ENCODE data around the gene OR6B3. TPM values are rescaled to one million over a fixed set of nuclear protein-coding genes. Genes with fewer than 3 reads are reported as not detected.

Gene OR6B3
- not detected for total RNA-seq

DNA sequence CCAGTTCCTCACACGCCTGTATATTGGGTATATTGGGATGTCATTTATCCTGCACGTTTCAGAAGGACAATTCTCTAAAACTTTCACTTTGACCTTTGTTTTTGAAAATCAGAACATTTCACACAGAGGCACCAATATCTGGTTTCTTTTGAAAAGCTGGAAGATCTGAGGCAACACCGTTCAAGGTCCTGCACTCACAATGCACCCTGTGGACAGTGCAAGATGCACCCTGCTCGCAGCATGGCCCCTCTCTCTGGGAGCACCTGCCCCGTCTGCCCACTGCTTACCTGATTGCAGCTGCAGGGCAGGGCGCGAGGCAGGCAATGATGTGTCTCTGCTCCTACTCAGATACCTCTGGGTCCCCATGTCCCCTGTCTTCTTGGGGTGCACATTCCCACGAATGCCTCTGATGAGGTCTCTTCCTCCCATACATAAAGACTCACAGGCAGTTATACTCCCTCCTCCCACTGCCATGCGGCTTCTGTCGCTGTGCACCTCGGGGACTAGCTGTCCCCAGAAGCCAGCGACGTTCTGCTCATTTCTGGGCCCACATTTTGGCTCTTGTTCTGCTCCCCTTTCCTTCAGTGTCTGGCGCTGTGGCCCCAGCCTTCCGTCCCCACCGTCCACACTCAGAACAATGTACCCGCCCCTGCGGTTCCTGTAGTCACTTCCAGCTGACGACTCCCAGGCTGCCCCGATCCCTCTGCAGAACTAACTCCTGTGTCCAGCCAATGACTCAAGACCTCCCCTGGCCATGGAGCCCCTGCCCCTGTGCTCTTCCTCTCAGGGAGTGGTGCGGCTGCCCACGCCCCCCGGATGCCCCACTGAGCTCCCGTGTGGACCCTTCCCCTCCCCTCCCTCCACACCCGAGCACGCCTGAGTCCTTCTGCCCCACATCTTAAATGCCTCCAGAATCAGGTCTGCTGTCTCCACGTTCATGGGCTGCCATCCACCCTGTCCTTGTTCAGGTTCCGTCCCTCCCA lies at the start of gene OR6B3:
OR6B3 (minus strand) TSS at position 349 of the 983 bp plus-strand sequence.
- no peaks in the 10 kb centered on the region for H3K36me3 ChIP-seq
- peaks cover 75% of the 10 kb centered on the region for H3K27me3 ChIP-seq
- 70% methylated on average over 28 of the region's 28 CpGs for WGBS
- TF ChIP-seq, protein P1, sequence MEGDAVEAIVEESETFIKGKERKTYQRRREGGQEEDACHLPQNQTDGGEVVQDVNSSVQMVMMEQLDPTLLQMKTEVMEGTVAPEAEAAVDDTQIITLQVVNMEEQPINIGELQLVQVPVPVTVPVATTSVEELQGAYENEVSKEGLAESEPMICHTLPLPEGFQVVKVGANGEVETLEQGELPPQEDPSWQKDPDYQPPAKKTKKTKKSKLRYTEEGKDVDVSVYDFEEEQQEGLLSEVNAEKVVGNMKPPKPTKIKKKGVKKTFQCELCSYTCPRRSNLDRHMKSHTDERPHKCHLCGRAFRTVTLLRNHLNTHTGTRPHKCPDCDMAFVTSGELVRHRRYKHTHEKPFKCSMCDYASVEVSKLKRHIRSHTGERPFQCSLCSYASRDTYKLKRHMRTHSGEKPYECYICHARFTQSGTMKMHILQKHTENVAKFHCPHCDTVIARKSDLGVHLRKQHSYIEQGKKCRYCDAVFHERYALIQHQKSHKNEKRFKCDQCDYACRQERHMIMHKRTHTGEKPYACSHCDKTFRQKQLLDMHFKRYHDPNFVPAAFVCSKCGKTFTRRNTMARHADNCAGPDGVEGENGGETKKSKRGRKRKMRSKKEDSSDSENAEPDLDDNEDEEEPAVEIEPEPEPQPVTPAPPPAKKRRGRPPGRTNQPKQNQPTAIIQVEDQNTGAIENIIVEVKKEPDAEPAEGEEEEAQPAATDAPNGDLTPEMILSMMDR (IDR thresholded peaks at IDR 0.05) = no peak
- TF ChIP-seq POLR2A (IDR thresholded peaks at IDR 0.05) (no peak), POLR2AphosphoS5 (IDR thresholded peaks at IDR 0.05) (no peak), EP300 (IDR thresholded peaks at IDR 0.05) (no peak)
- H3K27ac ChIP-seq = no peak within 1 kb of the TSS
- no peak for DNase-seq (ENCODE audit: low spot score in 2 of 2)
- no peaks in the 10 kb centered on the region for H3K9me3 ChIP-seq
- H3K4me1 ChIP-seq = no peaks in the 10 kb centered on the region
- no peak within 1 kb of the TSS for H3K4me3 ChIP-seq

DNA sequence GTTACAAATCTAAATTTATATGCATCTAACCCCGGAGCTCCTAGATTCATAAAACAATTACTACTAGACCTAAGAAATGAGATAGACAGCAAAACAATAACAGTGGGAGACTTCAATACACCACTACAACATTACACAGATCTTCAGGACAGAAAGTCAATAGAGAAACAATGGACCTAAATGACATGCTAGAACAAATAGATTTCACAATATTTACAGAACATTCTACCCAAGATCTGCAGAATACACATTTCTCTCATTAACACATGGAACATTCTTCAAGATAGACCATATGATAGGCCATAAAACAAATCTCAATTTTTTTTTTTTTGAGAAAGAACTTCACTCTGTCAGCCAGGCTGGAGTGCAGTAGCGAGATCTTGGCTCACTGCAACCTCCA lies 45.0 kb upstream of the OR6B3 start:
- 86% methylated on average over 2 of the region's 2 CpGs for WGBS
- H3K36me3 ChIP-seq = no peaks in the 10 kb centered on the region
- DNase-seq (ENCODE audit: low spot score in 2 of 2) = no peak
- TF ChIP-seq POLR2AphosphoS5 (IDR thresholded peaks at IDR 0.05) (no peak), EP300 (IDR thresholded peaks at IDR 0.05) (no peak), POLR2A (IDR thresholded peaks at IDR 0.05) (no peak)
- TF ChIP-seq, protein P1 (IDR thresholded peaks at IDR 0.05) = no peak
- H3K27ac ChIP-seq = no peak overlapping the region
- peaks cover 65% of the 10 kb centered on the region for H3K27me3 ChIP-seq
- no peaks in the 10 kb centered on the region for H3K9me3 ChIP-seq
- no peak overlapping the region for H3K4me3 ChIP-seq
- peaks cover 6% of the 10 kb centered on the region for H3K4me1 ChIP-seq

DNA sequence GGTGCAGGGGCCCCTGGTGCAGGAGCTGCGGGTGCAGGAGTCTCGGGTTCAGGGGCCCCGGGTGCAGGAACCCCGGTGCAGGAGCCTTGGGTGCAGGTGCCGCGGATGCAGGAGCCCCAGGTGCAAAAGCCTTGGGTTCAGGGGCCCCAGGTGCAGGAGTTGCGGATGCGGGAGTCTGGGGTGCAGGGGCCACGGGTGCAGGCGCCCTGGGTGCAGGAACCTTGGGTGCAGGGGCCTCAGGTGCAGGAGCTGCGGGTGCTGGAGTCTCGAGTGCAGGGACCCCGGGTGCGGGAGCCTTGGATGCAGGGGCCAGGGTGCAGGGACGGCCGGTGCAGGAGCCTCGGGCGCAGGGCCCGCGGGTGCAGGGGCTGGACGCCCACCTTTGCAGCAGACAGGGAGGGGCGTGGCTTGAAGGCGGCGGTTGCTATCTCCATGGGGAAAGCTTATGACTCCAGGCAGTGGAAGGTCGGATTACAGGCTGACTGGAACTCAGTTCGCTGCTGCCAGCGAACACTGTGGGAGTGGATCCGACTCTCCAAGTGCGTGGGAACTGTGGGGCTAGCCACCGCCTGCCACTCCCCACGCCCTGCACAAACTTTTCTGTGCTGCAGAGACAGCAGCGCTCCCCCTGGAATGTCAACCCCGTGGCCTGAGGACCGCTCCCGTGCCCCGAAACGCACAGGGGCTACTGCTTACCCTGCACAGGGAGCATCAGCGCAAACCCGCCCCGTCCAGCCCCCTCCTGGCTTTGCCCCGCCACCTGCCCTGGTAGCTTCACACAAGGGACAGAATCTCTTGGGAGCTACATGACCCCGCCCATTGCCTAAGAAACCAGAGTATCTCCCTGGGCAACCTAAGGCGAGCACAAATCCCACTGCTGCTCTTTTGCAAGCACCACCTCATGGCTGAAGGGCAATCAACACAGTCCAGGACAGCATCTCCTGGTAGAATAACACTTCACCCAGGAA lies 42.5 kb upstream of the OR6B3 start:
- TF ChIP-seq POLR2A (IDR thresholded peaks at IDR 0.05) (no peak), POLR2AphosphoS5 (IDR thresholded peaks at IDR 0.05) (no peak), EP300 (IDR thresholded peaks at IDR 0.05) (no peak)
- TF ChIP-seq, protein P1 (IDR thresholded peaks at IDR 0.05) = no peak
- Histone ChIP-seq H3K36me3 (no peaks in the 10 kb centered on the region), H3K27ac (no peak overlapping the region), H3K4me1 (peaks cover 6% of the 10 kb centered on the region), H3K4me3 (no peak overlapping the region), H3K9me3 (no peaks in the 10 kb centered on the region), H3K27me3 (peaks cover 60% of the 10 kb centered on the region)
- WGBS = 5% methylated on average over 32 of the region's 43 CpGs
- no peak for DNase-seq (ENCODE audit: low spot score in 2 of 2)

DNA sequence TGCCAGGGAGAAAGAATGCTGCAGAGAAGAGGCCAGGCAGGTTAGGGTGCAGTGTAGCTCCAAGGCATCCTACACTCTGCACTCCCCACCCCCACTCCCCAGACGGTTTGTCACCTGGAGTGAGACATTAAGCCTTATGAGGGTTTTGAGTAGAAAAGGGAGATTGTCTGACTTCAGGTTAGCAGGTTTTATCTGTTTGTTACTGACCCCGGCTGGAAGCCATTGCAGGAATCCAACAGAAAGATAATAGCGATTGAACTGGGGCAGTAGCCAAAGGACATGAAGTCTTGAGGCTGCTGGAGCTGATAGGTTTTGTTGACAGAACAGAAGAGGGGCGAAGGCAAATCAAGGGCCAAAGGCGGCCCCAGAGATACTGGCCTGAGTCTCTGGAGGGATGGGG lies 36.0 kb upstream of the OR6B3 start:
- TF ChIP-seq EP300 (IDR thresholded peaks at IDR 0.05) (no peak), POLR2AphosphoS5 (IDR thresholded peaks at IDR 0.05) (no peak), POLR2A (IDR thresholded peaks at IDR 0.05) (no peak)
- TF ChIP-seq, protein P1 (IDR thresholded peaks at IDR 0.05) = no peak
- 62% methylated on average over 5 of the region's 5 CpGs for WGBS

More for the DNA sequence above, 36.0 kb upstream of the OR6B3 start:
- no peaks in the 10 kb centered on the region for H3K36me3 ChIP-seq
- H3K27me3 ChIP-seq = peaks cover 18% of the 10 kb centered on the region
- no peak overlapping the region for H3K4me3 ChIP-seq
- H3K4me1 ChIP-seq = no peaks in the 10 kb centered on the region
- H3K27ac ChIP-seq = no peak overlapping the region
- H3K9me3 ChIP-seq = peaks cover 8% of the 10 kb centered on the region
- no peak for DNase-seq (ENCODE audit: low spot score in 2 of 2)
